IMR-90 (cell line): ENCODE measurements around the gene DCTN1. TPM values are rescaled to one million over a fixed set of nuclear protein-coding genes. Genes with fewer than 3 reads are reported as not detected.

Source experiments
- ATAC-seq: fragments of 200-7000 bp; cut with Tn5 transposase; 2 replicates; pipeline ENCODE4 v1.9.1; 2020; ENCODE audit warnings: low read depth, mild to moderate bottlenecking, moderate library complexity
- BruUV-seq: library from RNA; stranded (reverse); fragments of 400-500 nt; replicated peaks from 2 replicates; lab custom pipeline; 2021; lab: Mats Ljungman, UMichigan
- CTCF ChIA-PET: fragments of 300-600 bp; formaldehyde crosslinking; extraction: SDS; loops from one replicate; lab custom pipeline; 2021; ENCODE audit warnings: antibody characterized with exemption; lab: Yijun Ruan, JAX
- POLR2A ChIA-PET: fragments of 300-600 bp; sonication (Branson Sonifier 250); formaldehyde crosslinking; loops from one replicate; lab custom pipeline; 2022; ENCODE audit warnings: antibody characterized with exemption; ENCODE audit not compliant: unreplicated experiment; lab: Charles Lee
- DNase-seq: peaks from one replicate; pipeline ENCODE4 v3.0.0; 2013
- H2AFZ ChIP-seq: replicated peaks from 2 replicates; pipeline ENCODE3; 2013; ENCODE audit warnings: low read length, mild to moderate bottlenecking; ENCODE audit not compliant: poor library complexity
- H2AK5ac ChIP-seq: 2 replicates; pipeline ENCODE4 v1.6.1; 2013; ENCODE audit warnings: low read depth, low read length, inconsistent platforms
- H2AK9ac ChIP-seq: replicated peaks from 2 replicates; pipeline ENCODE3; 2013; ENCODE audit warnings: mild to moderate bottlenecking, low read depth, low read length, moderate library complexity; ENCODE audit not compliant: poor library complexity
- H2BK120ac ChIP-seq: 2 replicates; pipeline ENCODE4 v1.6.1; 2013; ENCODE audit warnings: low read depth, low read length, inconsistent platforms
- H2BK15ac ChIP-seq: 3 replicates; pipeline ENCODE4 v1.6.1; 2013; ENCODE audit warnings: low read depth, low read length, inconsistent platforms
- H2BK20ac ChIP-seq: 2 replicates; pipeline ENCODE4 v1.6.1; 2013; ENCODE audit warnings: low read depth, mild to moderate bottlenecking, inconsistent platforms, low read length, moderate library complexity
- H2BK5ac ChIP-seq: 2 replicates; pipeline ENCODE4 v1.6.1; 2013; ENCODE audit warnings: mild to moderate bottlenecking, low read depth, low read length, inconsistent platforms; ENCODE audit not compliant: poor library complexity, severe bottlenecking
- H3K14ac ChIP-seq: replicated peaks from 2 replicates; pipeline ENCODE4 v1.6.1; 2013; ENCODE audit warnings: low read depth, low read length, inconsistent platforms
- H3K18ac ChIP-seq: 2 replicates; pipeline ENCODE4 v1.6.1; 2013; ENCODE audit warnings: low read depth, low read length, control low read depth
- H3K23ac ChIP-seq: 2 replicates; pipeline ENCODE4 v1.6.1; 2013; ENCODE audit warnings: low read depth, low read length, inconsistent platforms
- H3K27ac ChIP-seq: 2 replicates; pipeline ENCODE4 v1.5.1; 2013; ENCODE audit warnings: mild to moderate bottlenecking, control low read depth, low read length; ENCODE audit not compliant: insufficient read depth
- H3K27me3 ChIP-seq: 2 replicates; pipeline ENCODE4 v1.6.1; 2013; ENCODE audit warnings: low read length; ENCODE audit not compliant: control insufficient read depth, insufficient read depth
- H3K36me3 ChIP-seq: 2 replicates; pipeline ENCODE4 v1.6.1; 2013; ENCODE audit warnings: low read length, mixed read lengths; ENCODE audit not compliant: control insufficient read depth, insufficient read depth
- H3K4ac ChIP-seq: 2 replicates; pipeline ENCODE4 v1.6.1; 2013; ENCODE audit warnings: low read depth, low read length, inconsistent platforms
- H3K4me1 ChIP-seq: 2 replicates; pipeline ENCODE4 v1.6.1; 2013; ENCODE audit warnings: low read length, mixed read lengths; ENCODE audit not compliant: control insufficient read depth, insufficient read depth
- H3K4me2 ChIP-seq: 2 replicates; pipeline ENCODE4 v1.6.1; 2013; ENCODE audit warnings: low read depth, mild to moderate bottlenecking, control low read depth, low read length, moderate library complexity
- H3K4me3 ChIP-seq: 2 replicates; pipeline ENCODE4 v1.5.1; 2013; ENCODE audit warnings: low read depth, mild to moderate bottlenecking, control low read depth, low read length, moderate library complexity; ENCODE audit not compliant: insufficient read depth
- H3K56ac ChIP-seq: 2 replicates; pipeline ENCODE4 v1.6.1; 2013; ENCODE audit warnings: low read length, inconsistent platforms; ENCODE audit not compliant: insufficient read depth; ENCODE audit errors: extremely low read depth
- H3K79me1 ChIP-seq, 2 experiments: 2 replicates each; pipeline ENCODE4 v1.6.1; 2013; ENCODE audit warnings: low read length in 2 of 2, inconsistent platforms in 1 of 2, low read depth in 1 of 2
- H3K9ac ChIP-seq: 2 replicates; pipeline ENCODE4 v1.6.1; 2013; ENCODE audit warnings: low read depth, low read length, control low read depth
- H3K9me1 ChIP-seq: 2 replicates; pipeline ENCODE4 v1.6.1; 2013; ENCODE audit warnings: low read length, inconsistent platforms; ENCODE audit not compliant: insufficient read depth
- H3K9me3 ChIP-seq: 2 replicates; pipeline ENCODE4 v1.6.1; 2013; ENCODE audit warnings: low read length; ENCODE audit not compliant: control insufficient read depth, insufficient read depth
- H4K20me1 ChIP-seq: 2 replicates; pipeline ENCODE4 v1.6.1; 2013; ENCODE audit warnings: low read length, inconsistent platforms; ENCODE audit not compliant: insufficient read depth
- H4K5ac ChIP-seq: 2 replicates; pipeline ENCODE4 v1.6.1; 2013; ENCODE audit warnings: mild to moderate bottlenecking, low read depth, low read length, control low read depth
- H4K8ac ChIP-seq, 2 experiments: 2 replicates each; pipeline ENCODE4 v1.6.1; 2013; ENCODE audit warnings: low read depth in 2 of 2, low read length in 2 of 2, control low read depth in 1 of 2, inconsistent platforms in 1 of 2
- H4K91ac ChIP-seq: 2 replicates; pipeline ENCODE4 v1.6.1; 2013; ENCODE audit warnings: low read depth, low read length, inconsistent platforms; ENCODE audit not compliant: insufficient read depth
- BHLHE40 ChIP-seq: fragments of 150-350 bp; IDR thresholded peaks from 2 replicates; pipeline ENCODE4 v1.6.1; 2016; ENCODE audit warnings: mild to moderate bottlenecking, low read depth, low read length
- CTCF ChIP-seq: conservative IDR thresholded peaks from 2 replicates; pipeline ENCODE4 v1.5.1; 2012; ENCODE audit warnings: mild to moderate bottlenecking, low read depth, low read length, improper control_type of control experiment
- FOS ChIP-seq: fragments of 150-350 bp; IDR thresholded peaks from 2 replicates; pipeline ENCODE4 v1.6.1; 2016; ENCODE audit warnings: low read depth, low read length
- MXI1 ChIP-seq: IDR thresholded peaks from 2 replicates; pipeline ENCODE4 v1.6.1; 2012; ENCODE audit warnings: low read depth, mild to moderate bottlenecking, low read length, moderate library complexity, borderline replicate concordance
- RFX5 ChIP-seq: IDR thresholded peaks from 2 replicates; pipeline ENCODE4 v1.8.0; 2012; ENCODE audit warnings: low read depth, mild to moderate bottlenecking, low read length, moderate library complexity
- SMC3 ChIP-seq: fragments of 150-350 bp; IDR thresholded peaks from 2 replicates; pipeline ENCODE4 v1.6.1; 2016; ENCODE audit warnings: low read depth, mild to moderate bottlenecking, antibody characterized with exemption, low read length, moderate library complexity
- dilution Hi-C: fragments of 300-500 bp; cut with HindIII; formaldehyde crosslinking; loops from one replicate; pipeline ENCODE4 v1.14.3; 2018; ENCODE audit warnings: low sequenced_read_pairs; ENCODE audit not compliant: unreplicated experiment
- in situ Hi-C: fragments of 300-500 bp; cut with MboI; formaldehyde crosslinking; loops from 3 replicates; pipeline ENCODE4 v1.14.3; 2019; ENCODE audit warnings: low sequenced_read_pairs, inconsistent platforms, mixed read lengths
- intact Hi-C: fragments of 100-400 bp; cut with micrococcal nuclease; formaldehyde crosslinking; loops from 2 replicates; pipeline ENCODE4 v1.10.0; 2022
- polyA plus RNA-seq, 3 experiments: library from polyadenylated mRNA; depleted of rRNA; stranded (reverse); fragments of >200 nt; gene quantifications; 2 replicates each; pipeline ENCODE4 v1.2.3, GENCODE V29; 2012; ENCODE audit warnings: low replicate concordance in 1 of 3
- total RNA-seq: library from RNA; depleted of rRNA; stranded (reverse); fragments of >200 nt; gene quantifications from 2 replicates; pipeline ENCODE4 v1.2.3, GENCODE V29; 2012

DCTN1 gene
- total and polyA plus RNA-seq, 2 of the 4 experiments (the other 2 are of a cell fraction) = 136 to 204 TPM

DNA sequence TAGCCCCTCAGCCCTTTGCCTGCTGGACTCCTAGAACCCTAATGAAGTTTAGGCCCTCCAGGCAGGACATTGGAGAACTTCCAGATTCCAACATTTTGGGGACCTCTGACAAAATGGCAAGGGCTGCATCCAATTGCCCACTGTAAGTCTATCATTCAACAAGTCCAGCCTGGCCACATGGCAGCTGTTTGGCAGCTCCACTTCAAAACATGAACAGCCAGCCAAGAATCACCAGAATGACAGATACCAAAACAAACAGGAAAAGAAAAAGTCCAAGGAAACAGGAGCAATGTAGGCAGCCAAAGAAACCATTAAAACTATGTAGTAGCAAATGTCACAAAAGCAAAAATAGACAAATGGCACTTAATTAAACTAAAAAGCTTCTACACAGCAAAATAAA lies 62.4 kb downstream of the DCTN1 start:
- CTCF ChIA-PET = no interaction called here
- H2AK5ac ChIP-seq = no peak overlapping the region
- no peak overlapping the region for H2AK9ac ChIP-seq
- no peaks in the 10 kb centered on the region for H3K36me3 ChIP-seq
- H3K9me3 ChIP-seq = no peaks in the 10 kb centered on the region
- H3K27me3 ChIP-seq = peaks cover 19% of the 10 kb centered on the region
- H3K4ac ChIP-seq = no peak overlapping the region
- H2AFZ ChIP-seq = no peak overlapping the region
- H3K9ac ChIP-seq = no peak overlapping the region
- no peaks in the 10 kb centered on the region for H3K79me1 ChIP-seq
- no peak overlapping the region for H4K8ac ChIP-seq
- H3K27ac ChIP-seq = no peak overlapping the region
- ATAC-seq (no peak), DNase-seq (no peak)
- H2BK20ac ChIP-seq = no peak overlapping the region
- no peak overlapping the region for H3K14ac ChIP-seq
- no peaks in the 10 kb centered on the region for H3K4me1 ChIP-seq
- H3K18ac ChIP-seq = no peak overlapping the region
- no peak overlapping the region for H3K4me2 ChIP-seq
- no peak overlapping the region for H3K56ac ChIP-seq
- BruUV-seq = no TSS peak
- H2BK15ac ChIP-seq = no peak overlapping the region
- no peak overlapping the region for H3K23ac ChIP-seq
- no peak overlapping the region for H3K4me3 ChIP-seq
- no peak overlapping the region for H2BK5ac ChIP-seq
- POLR2A ChIA-PET = no interaction called here
- H2BK120ac ChIP-seq = no peak overlapping the region
- H4K91ac ChIP-seq = no peak overlapping the region
- dilution Hi-C loops (no loop called here), intact Hi-C loops (no loop called here), in situ Hi-C loops (no loop called here)
- H4K5ac ChIP-seq = no peak overlapping the region
- H3K9me1 ChIP-seq = no peaks in the 10 kb centered on the region
- no peaks in the 10 kb centered on the region for H4K20me1 ChIP-seq
- no peak for TF ChIP-seq SMC3
- no peak for TF ChIP-seq RFX5
- TF ChIP-seq CTCF = no peak
- no peak for TF ChIP-seq BHLHE40
- no peak for TF ChIP-seq MXI1
- TF ChIP-seq FOS = no peak
